Endodermal cell (in vitro differentiated cells): ENCODE data around the gene TSHZ2. TPM values are rescaled to one million over a fixed set of nuclear protein-coding genes. Genes with fewer than 3 reads are reported as not detected.

ENCODE experiments used
- DNase-seq: peaks from one replicate; pipeline ENCODE4 v3.0.0-alpha.2; 2017
- H3K27ac ChIP-seq: 2 replicates; pipeline ENCODE4 v1.5.1; 2013; ENCODE audit warnings: mild to moderate bottlenecking, low read depth, low read length, moderate library complexity
- H3K27me3 ChIP-seq: 2 replicates; pipeline ENCODE4 v1.6.1; 2013; ENCODE audit warnings: mild to moderate bottlenecking, low read length, moderate library complexity; ENCODE audit not compliant: insufficient read depth, control insufficient read depth, poor library complexity, severe bottlenecking
- H3K36me3 ChIP-seq: 2 replicates; pipeline ENCODE4 v1.7.0; 2013; ENCODE audit warnings: mild to moderate bottlenecking, low read length, moderate library complexity; ENCODE audit not compliant: control insufficient read depth, insufficient read depth
- H3K4me1 ChIP-seq: one replicate; pipeline ENCODE4 v1.7.0; 2013; ENCODE audit warnings: low read length; ENCODE audit not compliant: control insufficient read depth, insufficient read depth
- H3K4me3 ChIP-seq: 2 replicates; pipeline ENCODE4 v1.5.1; 2013; ENCODE audit warnings: mild to moderate bottlenecking, low read length, moderate library complexity
- H3K9ac ChIP-seq: 2 replicates; pipeline ENCODE4 v1.6.1; 2013; ENCODE audit warnings: mild to moderate bottlenecking, low read length, moderate library complexity; ENCODE audit not compliant: poor library complexity, severe bottlenecking; ENCODE audit errors: extremely low read depth
- H3K9me3 ChIP-seq: 2 replicates; pipeline ENCODE4 v1.6.1; 2013; ENCODE audit warnings: mild to moderate bottlenecking, low read length, moderate library complexity; ENCODE audit not compliant: control insufficient read depth
- H3K27ac Mint-ChIP-seq: 2 replicates; pipeline ENCODE4 v1.8.0; 2020; ENCODE audit warnings: mixed read lengths
- H3K27me3 Mint-ChIP-seq: 2 replicates; pipeline ENCODE4 v1.8.0; 2021; ENCODE audit warnings: mild to moderate bottlenecking, mixed read lengths; ENCODE audit not compliant: insufficient read depth
- H3K36me3 Mint-ChIP-seq: 2 replicates; pipeline ENCODE4 v1.8.0; 2020; ENCODE audit warnings: low read depth, mixed read lengths
- H3K4me1 Mint-ChIP-seq: 2 replicates; pipeline ENCODE4 v1.8.0; 2020; ENCODE audit warnings: mixed read lengths
- H3K4me3 Mint-ChIP-seq: 2 replicates; pipeline ENCODE4 v1.8.0; 2020; ENCODE audit warnings: mild to moderate bottlenecking, moderate library complexity, mixed read lengths
- H3K9me3 Mint-ChIP-seq: 2 replicates; pipeline ENCODE4 v1.8.0; 2020; ENCODE audit warnings: mild to moderate bottlenecking, mixed read lengths
- WGBS, 2 experiments: methylation state at CpG; one replicate each; pipeline versions ENCODE4 v1.1.5 to v1.1.7; 2013; ENCODE audit warnings: missing lambda C conversion rate in 2 of 2, mixed read lengths in 1 of 2; ENCODE audit not compliant: insufficient coverage in 1 of 2, insufficient read length in 1 of 2; 5-methylcytosine and 5-hydroxymethylcytosine counted together
- total RNA-seq, 2 donors: library from RNA; stranded (reverse); fragmentation: NEBNext Ultra II Directional in 1 of 2; extraction: Animal tissue kit (Norgen Biotek cat#: 25700) in 1 of 2; gene quantifications; 2 replicates in 1 of 2; 3 replicates in 1 of 2; pipeline ENCODE4 v1.2.1, GENCODE V29; 2021
- TF ChIP-seq, protein P1 (sequence below): fragments of 200-600 bp; sonication (generic); conservative IDR thresholded peaks from 2 replicates; pipeline ENCODE4 v1.5.0; 2021; ENCODE audit warnings: antibody characterized with exemption, mild to moderate bottlenecking

Gene TSHZ2
- total RNA-seq, 2 donors from 2014 or later = 0.07 to 0.31 TPM

DNA sequence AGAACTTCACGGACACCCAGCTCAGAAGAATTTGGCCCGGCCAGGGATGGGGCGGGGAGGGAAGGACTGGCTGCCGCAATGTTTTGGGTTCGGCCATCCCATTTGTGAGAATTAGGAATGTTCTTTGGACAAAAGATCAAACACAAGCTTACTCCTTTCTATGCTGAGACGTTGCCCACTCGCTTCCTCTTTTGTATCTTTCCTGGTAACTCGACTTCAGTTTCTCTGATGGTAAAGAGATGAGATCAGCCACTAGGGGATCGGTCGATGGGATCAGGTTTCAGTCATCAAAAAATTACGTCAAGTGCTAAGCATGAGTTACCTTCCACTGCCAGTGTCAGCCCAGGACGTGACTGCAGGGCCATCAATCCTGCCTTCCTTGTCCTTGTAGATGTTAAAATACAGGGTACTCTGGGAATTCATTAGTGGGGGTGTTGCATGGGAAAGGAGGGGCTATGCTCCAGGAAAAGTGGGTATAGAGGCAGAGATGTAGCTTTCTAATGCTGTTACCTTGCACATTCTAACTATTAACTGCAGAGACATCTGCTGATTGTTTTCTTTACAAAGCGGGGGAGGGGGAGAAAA, 190.2 kb downstream of the TSHZ2 start:
- no peak overlapping the region for H3K4me3 ChIP-seq
- no peaks in the 10 kb centered on the region for H3K36me3 Mint-ChIP-seq
- H3K4me1 Mint-ChIP-seq = peaks cover 7% of the 10 kb centered on the region
- peak overlapping the region; percentile 11 for H3K4me3 Mint-ChIP-seq
- no peaks in the 10 kb centered on the region for H3K27me3 ChIP-seq
- DNase-seq = peak; percentile 87
- peak overlapping the region; percentile 32 for H3K27ac ChIP-seq
- H3K9me3 Mint-ChIP-seq = no peaks in the 10 kb centered on the region
- H3K9me3 ChIP-seq = no peaks in the 10 kb centered on the region
- H3K27ac Mint-ChIP-seq = peak overlapping the region; percentile 79
- TF ChIP-seq, protein P1, sequence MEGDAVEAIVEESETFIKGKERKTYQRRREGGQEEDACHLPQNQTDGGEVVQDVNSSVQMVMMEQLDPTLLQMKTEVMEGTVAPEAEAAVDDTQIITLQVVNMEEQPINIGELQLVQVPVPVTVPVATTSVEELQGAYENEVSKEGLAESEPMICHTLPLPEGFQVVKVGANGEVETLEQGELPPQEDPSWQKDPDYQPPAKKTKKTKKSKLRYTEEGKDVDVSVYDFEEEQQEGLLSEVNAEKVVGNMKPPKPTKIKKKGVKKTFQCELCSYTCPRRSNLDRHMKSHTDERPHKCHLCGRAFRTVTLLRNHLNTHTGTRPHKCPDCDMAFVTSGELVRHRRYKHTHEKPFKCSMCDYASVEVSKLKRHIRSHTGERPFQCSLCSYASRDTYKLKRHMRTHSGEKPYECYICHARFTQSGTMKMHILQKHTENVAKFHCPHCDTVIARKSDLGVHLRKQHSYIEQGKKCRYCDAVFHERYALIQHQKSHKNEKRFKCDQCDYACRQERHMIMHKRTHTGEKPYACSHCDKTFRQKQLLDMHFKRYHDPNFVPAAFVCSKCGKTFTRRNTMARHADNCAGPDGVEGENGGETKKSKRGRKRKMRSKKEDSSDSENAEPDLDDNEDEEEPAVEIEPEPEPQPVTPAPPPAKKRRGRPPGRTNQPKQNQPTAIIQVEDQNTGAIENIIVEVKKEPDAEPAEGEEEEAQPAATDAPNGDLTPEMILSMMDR = peak; percentile 69
- H3K36me3 ChIP-seq = no peaks in the 10 kb centered on the region
- no peak overlapping the region for H3K9ac ChIP-seq
- WGBS, 2 experiments = 33 to 34% methylated on average over 7 to 11 of the region's 13 CpGs
- peaks cover 2% of the 10 kb centered on the region for H3K4me1 ChIP-seq
- peaks cover under 1% of the 10 kb centered on the region for H3K27me3 Mint-ChIP-seq

DNA sequence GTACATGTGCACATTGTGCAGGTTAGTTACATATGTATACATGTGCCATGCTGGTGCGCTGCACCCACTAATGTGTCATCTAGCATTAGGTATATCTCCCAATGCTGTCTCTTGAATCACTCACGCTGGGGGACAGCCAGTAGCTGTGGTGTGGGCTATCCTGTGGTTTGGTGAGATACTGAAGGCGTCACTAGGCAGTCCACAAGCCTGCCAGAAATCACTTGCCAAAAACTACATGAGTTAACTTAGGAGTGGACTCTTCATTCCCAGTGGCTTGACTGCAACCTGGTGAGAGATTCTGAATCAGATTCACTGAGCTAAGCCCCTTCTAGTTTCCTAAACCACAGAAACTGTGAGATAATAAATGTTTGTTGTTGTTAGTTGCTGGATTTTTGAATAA, 191.3 kb downstream of the TSHZ2 start:
- Histone ChIP-seq H3K4me1 (peaks cover 2% of the 10 kb centered on the region), H3K4me3 (no peak overlapping the region), H3K9ac (no peak overlapping the region), H3K36me3 (no peaks in the 10 kb centered on the region), H3K27me3 (peaks cover 2% of the 10 kb centered on the region), H3K27ac (no peak overlapping the region), H3K9me3 (no peaks in the 10 kb centered on the region)
- DNase-seq = no peak
- no peaks in the 10 kb centered on the region for H3K36me3 Mint-ChIP-seq
- TF ChIP-seq, protein P1 = no peak
- WGBS, 2 experiments = 92 to 100% methylated on average over 1 to 3 of the region's 3 CpGs
- H3K4me1 Mint-ChIP-seq = peaks cover 7% of the 10 kb centered on the region
- H3K4me3 Mint-ChIP-seq = no peak overlapping the region
- H3K27me3 Mint-ChIP-seq = peaks cover 1% of the 10 kb centered on the region
- H3K27ac Mint-ChIP-seq = no peak overlapping the region
- H3K9me3 Mint-ChIP-seq = no peaks in the 10 kb centered on the region

DNA sequence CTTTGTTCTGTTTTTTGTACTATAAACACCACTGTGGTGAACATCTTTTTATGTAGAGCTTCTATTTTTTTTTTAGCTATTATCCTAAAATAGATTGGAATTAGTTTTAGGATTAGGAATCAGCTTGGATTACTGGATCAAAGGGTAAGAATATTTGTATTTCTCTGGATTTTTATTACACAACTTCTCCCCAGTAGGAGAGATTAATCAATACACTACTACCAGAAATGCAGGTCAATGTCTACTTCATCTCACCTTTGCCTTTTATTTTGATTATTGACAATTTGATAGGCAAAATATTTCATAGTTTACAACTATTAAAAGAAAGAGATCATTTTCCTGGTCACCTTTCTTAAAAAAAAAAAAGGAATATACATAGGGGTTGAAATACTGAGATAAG, 191.9 kb downstream of the TSHZ2 start:
- Histone ChIP-seq H3K4me3 (no peak overlapping the region), H3K27me3 (peaks cover 6% of the 10 kb centered on the region), H3K9ac (no peak overlapping the region), H3K27ac (no peak overlapping the region), H3K4me1 (peaks cover 2% of the 10 kb centered on the region), H3K9me3 (no peaks in the 10 kb centered on the region), H3K36me3 (no peaks in the 10 kb centered on the region)
- no peaks in the 10 kb centered on the region for H3K9me3 Mint-ChIP-seq
- H3K4me1 Mint-ChIP-seq = peaks cover 7% of the 10 kb centered on the region
- peaks cover 1% of the 10 kb centered on the region for H3K27me3 Mint-ChIP-seq
- H3K4me3 Mint-ChIP-seq = no peak overlapping the region
- no peaks in the 10 kb centered on the region for H3K36me3 Mint-ChIP-seq
- no peak for DNase-seq
- no peak overlapping the region for H3K27ac Mint-ChIP-seq
- TF ChIP-seq, protein P1 = no peak
